Frontal cortex (tissue), 4 donors: Measurements from ENCODE around the gene SLC25A46. TPM values are rescaled to one million over a fixed set of nuclear protein-coding genes. Genes with fewer than 3 reads are reported as not detected.
"Not testable (repeated sequence)": the region's sequence is repeated elsewhere in the genome, so short reads cannot be mapped to it uniquely, and the experiment has no call there.

Experiments
- DNase-seq, 2 donors: peaks; one replicate each; pipeline ENCODE4 v3.0.0; 2012; ENCODE audit warnings: low spot score in 2 of 2
- FAIRE-seq: peaks from 2 replicates; lab custom pipeline; 2012; peaks lifted over from hg19 to GRCh38; lab: Jason Lieb, UNC
- total RNA-seq: library from RNA; depleted of rRNA; stranded (reverse); fragments of >200 nt; gene quantifications from one replicate; pipeline ENCODE4 v1.2.3, GENCODE V29; 2014
- donor health status: control.
- donor health status: control.
- donor health status: control.

The SLC25A46 gene
- total RNA-seq, 1 donor from 2014 or later, result 212 TPM

DNA sequence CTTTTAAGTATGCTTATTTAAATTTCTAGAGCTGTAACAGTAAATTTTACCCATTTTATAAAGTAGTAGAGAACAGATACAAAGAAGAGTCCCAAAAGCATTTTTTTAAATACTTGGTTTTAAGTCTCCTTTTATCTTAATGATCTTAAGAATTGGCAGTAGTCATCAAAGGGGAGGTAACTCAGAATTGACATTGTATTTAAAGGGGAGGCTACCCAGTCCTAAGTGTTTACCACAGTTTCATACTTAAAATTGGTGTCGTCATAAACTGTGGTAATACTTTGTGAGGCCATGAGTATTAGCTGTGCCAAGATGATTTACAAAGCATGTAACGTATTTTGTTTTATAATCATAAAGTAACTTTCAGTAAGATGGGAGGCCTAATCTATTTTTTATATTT is 14.8 kb downstream of the SLC25A46 start:
- DNase-seq (no peak), FAIRE-seq (no peak)

GRCh38 chr5:110754181-110754580 is 15.4 kb downstream of the SLC25A46 start:
- FAIRE-seq, result no peak
- no peak for DNase-seq

- DNase-seq, result no peak
These were observed 18.4 kb downstream of the SLC25A46 start for GRCh38 chr5:110757118-110757729.

GRCh38 chr5:110760158-110760557 is 21.4 kb downstream of the SLC25A46 start:
- FAIRE-seq, result no peak
- DNase-seq, result no peak

More at GRCh38 chr5:110757118-110757729, 18.4 kb downstream of the SLC25A46 start:
- FAIRE-seq, result peak; percentile 55

DNA sequence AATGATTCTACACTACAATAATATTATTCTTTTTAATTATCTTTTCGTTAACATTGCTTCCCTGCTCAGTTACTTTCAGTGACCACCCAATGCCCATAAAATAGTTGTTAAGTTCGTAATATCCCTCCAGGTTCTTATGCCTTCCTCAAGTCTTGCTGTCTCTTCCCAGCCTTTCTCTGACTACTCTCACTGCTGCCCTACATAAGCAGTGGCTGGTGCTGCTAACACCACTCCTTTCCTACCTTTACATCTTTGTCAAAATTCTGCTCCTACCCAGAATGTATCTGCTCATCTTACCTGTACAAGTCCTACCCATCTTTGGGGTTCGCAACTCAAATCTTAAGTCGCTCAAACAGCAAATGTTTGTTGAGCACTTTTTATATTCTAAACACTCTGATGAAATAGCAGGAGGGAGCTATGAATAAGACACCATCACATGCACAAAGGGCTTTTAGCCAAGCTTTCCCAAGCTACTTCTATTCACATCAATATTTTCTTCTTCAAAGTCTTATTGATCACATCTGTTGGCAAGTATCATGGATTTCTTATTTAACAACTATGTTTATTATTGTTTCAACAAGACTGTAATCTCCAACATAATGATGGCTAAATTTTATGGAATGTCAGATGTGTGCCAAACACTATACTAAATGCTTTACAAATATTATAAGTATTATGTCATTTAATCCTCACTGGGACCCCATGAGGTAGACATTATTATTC is 29.5 kb downstream of the SLC25A46 start:
- no peak for FAIRE-seq
- DNase-seq, result no peak

DNA sequence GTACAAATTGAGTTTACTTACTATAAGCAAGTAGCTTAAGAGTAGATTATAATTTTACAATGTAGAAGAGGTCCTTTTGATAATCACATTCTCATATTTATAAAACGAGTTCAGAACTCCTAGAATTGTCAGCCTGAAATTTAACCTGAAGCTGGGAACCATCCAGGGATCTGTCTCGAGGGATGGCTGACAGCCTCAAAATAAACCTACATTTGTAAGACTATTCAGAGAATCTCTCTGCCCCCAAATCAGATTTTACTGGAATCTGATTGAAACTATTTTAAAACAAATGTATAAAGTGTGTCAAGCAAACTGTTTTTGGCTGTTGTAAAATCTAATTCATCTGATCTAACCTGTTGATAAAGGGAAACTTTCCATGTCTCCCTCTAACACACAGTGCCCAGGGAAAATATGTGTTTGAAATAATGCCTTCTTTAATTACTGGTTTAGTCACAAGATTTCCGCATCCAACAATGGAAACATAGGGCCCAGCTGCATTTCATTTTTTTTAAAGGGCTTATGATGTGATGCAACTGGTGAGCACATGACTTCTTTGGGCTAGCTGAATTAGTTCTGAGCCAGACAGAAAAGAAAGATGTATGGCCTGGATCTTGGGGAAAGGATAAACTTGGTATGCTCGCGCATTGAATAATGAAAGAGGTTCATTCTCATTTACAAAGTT is 30.3 kb downstream of the SLC25A46 start:
- FAIRE-seq, result no peak
- DNase-seq, result no peak

- DNase-seq (no peak), FAIRE-seq (no peak)
These were observed 31.5 kb downstream of the SLC25A46 start for GRCh38 chr5:110770286-110770685.

- DNase-seq, result no peak
- no peak for FAIRE-seq
These were observed 46.1 kb downstream of the SLC25A46 start for GRCh38 chr5:110784901-110785300.

DNA sequence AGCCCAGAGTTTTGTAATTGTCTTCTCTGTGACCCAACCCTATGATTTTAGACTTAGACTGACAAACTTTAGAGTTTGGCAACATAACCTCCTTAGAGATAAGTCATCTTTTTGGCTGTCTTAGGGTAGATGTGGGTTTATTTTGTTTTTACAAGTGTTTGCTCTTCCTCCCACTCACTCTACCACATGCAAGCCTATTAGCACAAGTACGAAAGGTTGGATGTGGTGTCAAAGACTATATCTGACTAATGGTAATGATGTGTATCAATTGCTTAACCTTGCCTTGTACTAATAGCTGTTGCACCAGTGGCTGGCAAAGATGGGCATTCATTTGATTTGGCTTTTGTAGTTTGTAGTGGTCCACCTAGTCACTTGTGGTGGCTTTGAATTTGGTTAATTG is 46.5 kb downstream of the SLC25A46 start:
- no peak for FAIRE-seq

GRCh38 chr5:110788006-110788405 is 49.2 kb downstream of the SLC25A46 start:
- not testable (repeated sequence) for FAIRE-seq, DNase-seq

More for the DNA sequence above, 46.5 kb downstream of the SLC25A46 start:
- no peak for DNase-seq

GRCh38 chr5:110790673-110791072 is 51.9 kb downstream of the SLC25A46 start:
- DNase-seq (no peak), FAIRE-seq (no peak)

- DNase-seq (no peak), FAIRE-seq (no peak)
These were observed 64.2 kb downstream of the SLC25A46 start for GRCh38 chr5:110802998-110803397.

DNA sequence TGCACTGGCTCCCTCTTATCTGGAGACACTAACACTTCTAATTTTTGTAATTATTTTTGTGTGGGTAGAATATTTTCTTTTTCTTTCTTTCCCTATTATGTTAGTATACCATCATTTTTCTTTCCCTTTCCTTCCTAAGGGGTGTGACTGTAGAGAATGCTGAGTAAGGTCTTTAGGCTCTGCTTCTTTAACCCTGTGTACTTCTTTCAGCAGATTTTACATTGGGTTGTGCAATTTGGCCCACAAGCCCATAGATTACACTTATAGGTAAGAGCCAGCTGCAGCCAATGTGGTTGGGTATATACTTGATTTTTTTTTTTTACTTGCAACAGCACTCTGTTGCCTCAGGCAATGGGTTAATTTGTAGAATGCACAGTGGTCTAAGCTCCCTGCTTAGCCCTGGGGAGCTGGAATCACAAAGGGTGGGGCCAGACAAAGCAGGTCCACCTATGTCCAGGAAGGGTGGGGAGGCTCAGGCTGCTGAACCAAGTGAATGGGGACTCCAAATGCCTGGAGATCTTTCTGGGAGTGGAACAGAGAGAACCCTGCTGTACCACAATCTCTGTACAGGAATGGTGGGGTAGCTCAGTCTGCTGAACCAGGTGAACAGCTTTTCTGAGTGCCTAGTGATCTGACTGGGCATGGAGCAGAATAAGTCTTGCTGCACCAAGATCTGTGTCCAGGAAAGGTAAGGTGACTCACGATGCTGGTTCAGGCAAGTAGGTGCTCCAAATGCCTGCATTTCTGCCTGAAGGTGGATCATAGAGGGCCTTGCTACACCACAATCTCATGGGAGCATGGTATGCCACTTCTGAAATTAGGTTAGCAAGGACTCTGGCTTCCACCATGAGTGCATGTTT is 64.9 kb downstream of the SLC25A46 start:
- FAIRE-seq (no peak), DNase-seq (no peak)

DNA sequence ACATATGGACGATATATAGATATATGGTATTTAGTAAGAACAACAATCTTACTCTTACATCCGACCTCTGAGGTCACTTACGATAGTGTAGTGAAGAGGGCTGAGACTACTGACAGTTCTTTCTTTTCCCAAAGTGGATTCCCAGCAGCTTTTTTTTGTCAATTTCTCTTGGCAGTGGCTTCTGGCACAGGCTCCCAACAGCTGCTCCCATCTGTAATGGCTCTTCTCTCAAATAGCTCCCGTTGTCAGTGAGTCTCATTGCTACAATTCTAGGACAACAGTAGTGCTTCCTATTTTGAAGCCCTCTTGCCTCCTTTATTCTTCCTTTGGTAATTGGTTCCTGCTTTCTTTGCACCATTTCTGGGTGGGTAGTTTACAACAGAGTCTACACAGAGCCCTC is 68.4 kb downstream of the SLC25A46 start:
- FAIRE-seq, result no peak

GRCh38 chr5:110809006-110809405 is 70.2 kb downstream of the SLC25A46 start:
- DNase-seq (no peak), FAIRE-seq (no peak)

More for the DNA sequence above, 68.4 kb downstream of the SLC25A46 start:
- no peak for DNase-seq

Other genes starting within 250 kb of the SLC25A46 start
- 25.7 TPM for gene TMEM232, start 12.3 kb upstream of the SLC25A46 start, total RNA-seq